Activated effector memory CD4-positive, alpha-beta T cell treated with Interleukin-2 at 50 U/mL for 16 hours (primary cell): ENCODE data around the gene NOL3.

Experiments used
- DNase-seq: peaks from one replicate; pipeline ENCODE4 v3.0.0-alpha.2; 2020

NOL3 gene

DNA sequence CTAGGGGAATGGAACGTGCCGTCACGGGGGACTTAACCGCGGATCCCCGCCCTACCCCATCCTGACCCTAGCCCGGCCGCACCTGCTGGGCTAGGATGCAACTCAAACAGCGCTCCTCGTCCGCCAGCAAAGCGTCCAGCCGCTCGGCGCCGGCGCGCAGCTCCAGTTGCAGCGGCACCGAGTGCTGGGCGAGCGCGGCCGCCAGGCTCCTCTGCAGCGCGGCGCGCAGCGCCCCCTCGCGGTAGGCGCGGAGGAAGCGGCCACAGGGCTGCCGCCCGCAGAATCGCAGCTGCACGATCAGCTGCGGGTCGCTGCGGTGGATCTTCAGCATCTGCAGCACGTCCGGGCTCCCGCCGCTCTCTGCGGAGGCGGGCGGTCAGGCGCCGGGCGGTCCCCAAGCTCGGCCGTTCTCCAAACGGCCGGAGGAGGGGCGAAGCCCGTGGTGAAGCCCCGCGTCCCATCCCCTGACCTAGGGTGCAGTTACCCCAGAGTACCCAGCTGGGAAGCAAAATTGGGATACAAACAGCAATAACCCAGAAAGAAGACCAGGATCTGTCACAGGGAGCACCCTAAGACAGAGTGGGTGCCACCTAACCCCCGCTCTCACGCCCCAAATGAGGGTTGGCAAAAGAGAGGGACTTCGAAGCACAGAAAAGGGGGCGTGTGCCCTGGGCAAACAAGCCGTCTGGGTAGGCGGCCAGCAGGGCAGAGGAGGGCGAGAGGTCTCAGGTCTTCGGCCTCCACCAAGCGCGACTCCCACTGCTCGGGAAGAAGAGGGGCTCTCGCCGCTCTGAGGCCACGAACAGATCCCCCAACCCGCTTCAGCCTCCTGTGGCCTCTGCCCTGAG lies 14.8 kb upstream of the NOL3 start:
- peak; percentile 73 for DNase-seq

DNA sequence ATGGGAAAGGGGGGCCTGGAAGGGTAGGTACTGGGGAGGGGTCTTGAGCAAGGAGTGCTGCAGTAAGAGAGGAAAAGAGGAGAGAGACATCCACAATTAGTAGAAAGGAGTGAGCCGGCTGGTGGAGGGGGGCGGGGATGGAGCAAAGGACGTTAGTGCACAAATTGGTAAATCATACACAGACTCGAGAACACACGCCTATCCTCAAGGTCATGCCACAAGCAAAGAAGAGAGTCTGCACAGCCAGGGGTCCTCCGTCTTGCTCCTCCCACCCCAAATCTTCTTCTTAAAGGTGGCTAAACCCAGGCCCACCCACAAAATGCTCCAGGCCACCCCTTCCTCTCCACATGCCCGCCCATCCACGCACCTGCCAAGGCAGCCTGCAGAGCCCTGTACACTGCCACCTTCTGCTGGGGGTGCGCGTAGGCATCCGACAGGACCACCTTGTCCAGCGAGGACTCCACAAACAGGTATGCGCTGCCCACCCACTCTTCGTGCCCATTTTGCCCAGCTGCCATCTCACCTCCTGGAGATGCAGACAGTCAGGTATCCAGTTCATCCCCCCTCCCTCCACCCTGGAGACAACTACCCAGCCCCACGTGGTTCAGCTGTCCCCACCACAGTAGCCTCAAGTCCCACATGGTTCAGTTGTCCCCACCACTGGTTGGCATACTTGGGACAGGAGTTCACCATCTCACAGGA lies 14.0 kb upstream of the NOL3 start:
- DNase-seq, result no peak

DNA sequence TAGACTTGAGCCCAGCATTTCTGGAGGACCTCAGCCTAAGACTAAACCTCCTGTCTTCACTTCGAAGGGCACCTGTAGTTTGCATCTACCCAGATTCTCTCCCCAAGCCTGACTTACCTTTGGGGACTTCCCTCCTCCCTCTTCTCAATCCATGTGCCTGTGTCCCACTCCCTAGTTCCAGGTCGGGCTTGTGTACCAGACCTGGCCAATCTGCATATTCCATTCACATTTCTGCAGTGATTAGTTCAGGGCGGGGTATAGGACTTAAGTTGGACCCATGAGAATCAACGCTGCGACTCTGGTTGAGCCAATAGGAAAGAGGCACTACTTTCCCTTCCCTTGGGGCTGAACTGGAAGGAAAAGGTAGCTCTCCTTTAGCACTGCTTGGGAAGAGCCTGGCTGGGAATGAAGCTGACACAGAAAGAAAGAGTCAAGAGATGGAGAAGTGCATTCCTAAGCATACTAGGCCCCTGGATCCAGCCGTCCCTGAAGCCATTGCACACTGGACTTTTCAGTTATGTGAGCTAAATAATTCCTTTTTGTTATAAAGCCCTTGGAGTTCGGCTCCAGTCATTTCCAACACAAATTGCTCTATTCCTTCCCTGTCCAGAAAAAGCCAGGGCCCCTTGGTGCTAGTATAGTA lies 13.1 kb upstream of the NOL3 start:
- no peak for DNase-seq

DNA sequence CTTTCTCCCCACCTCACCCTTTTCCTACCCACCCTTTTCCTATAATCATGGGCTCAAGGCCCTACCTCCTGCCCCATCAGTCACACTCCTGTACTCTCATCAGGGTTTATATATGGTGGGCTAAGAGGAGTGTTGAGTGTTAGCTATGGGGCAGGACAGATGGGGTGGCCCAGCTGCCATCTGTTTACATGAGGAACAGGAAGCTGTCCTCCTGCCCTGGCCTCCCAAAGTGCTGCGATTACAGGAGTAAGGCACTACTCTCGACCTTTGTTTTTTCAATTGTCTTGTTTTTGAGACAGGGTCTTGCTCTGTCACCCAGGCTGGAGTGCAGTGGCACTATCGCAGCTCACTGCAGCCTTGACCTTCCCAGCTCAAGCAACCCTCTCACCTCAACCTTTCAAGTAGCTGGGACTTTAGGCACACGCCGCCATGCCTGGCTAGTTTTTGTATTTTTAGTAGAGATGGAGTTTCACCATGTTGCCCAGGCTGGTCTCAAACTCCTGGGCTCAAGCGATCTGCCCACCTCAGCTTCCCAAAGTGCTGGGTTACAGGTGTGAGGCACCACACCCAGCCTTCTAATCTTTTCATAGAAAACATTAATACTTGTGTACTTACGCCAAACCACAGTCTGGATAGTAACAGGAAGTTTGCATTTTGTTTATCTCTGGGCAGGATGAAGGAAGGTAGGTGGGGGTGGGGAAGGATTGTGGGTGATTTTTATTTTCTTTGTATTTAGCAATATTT lies 12.3 kb upstream of the NOL3 start:
- DNase-seq, result no peak

DNA sequence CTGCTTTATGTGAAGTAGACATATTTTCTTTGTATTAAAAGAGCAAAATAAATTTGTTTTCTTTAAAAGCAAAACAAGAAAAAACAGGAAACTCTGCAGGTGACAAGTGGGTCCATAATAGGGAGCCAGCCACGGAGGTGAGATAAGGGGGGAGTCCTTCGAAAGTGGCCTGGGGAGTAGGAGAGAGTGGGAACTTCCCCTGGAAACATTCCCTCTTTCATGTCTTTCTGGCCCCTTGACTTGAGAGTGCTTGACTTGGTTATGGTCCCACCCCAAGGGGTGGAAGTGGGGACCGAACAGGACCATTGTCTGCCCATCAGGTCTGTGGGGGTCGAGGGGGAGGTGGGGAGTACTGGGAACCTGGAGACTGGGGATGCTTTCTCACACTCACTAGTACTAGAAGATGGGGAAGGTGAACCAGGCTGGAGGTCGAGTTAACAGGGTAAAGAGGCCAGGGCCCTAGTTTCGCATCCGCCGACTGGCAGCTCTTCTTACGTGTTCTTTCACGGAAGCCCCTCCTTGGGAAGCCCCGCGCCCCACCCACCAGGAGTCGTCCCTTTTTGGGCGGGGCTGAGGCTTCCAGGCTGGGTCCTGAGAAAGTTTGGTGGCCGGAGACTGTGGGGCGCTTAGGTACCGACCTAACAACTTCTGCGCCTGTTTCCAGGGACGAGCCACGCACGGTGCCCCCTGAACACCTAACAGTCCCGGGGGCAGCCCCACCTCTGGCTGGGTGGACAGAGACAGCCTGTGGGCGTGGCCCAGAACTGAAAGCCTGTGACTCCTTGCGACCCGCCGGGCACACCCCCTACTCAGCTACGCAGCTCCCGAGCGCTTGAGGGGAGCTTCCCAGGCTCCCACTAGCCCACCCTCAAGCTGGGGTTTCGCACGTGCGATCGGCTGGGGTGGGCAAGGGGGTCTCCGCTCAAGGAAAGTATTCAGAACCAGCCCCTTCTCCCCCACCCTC lies 11.4 kb upstream of the NOL3 start:
- DNase-seq, result peak; percentile 80

GRCh38 chr16:67161595-67162058 lies 8.7 kb upstream of the NOL3 start:
- DNase-seq, result no peak

DNA sequence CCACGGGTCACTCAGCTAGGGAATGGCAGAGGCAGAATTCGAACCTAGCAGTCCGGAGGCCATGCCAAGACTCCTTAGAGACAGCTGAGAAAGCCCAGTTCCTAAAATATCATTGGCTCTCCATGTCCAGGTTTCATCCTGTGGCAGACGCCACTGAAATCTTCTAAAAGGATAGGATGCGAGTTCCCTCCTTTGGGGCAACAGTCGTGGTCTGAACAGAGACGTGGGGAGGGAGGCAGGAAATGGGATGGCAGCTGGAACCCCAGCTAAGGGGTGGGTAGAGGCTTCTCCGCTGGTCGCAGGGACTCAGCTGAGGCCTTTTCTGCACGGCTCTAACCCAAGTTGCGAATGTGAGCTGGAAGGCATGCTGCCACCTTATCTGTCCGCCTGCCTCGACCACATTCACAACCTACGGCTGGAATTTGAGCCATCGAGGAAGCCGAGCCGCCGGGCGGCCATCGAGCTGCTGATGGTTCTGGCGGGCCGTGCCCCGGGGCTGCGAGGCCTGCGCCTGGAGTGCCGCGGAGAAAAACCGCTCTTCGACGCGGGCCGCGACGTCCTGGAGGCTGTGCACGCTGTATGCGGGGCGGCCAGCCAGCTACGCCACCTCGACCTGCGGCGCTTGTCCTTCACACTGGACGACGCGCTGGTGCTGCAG lies 7.7 kb upstream of the NOL3 start:
- no peak for DNase-seq

GRCh38 chr16:67163164-67163998 lies 7.0 kb upstream of the NOL3 start:
- DNase-seq, result peak; percentile 44

- no peak for DNase-seq
These were observed 6.3 kb upstream of the NOL3 start for GRCh38 chr16:67163999-67164558.

GRCh38 chr16:67164599-67165061 lies 5.7 kb upstream of the NOL3 start, which contains the start of gene HSF4:
TSS of gene HSF4 (plus strand) at chr16:67164745. CDS start at chr16:67164812, 67 bp downstream.
- DNase-seq, result no peak

GRCh38 chr16:67165121-67166078 lies 4.9 kb upstream of the NOL3 start:
- DNase-seq, result no peak

DNA sequence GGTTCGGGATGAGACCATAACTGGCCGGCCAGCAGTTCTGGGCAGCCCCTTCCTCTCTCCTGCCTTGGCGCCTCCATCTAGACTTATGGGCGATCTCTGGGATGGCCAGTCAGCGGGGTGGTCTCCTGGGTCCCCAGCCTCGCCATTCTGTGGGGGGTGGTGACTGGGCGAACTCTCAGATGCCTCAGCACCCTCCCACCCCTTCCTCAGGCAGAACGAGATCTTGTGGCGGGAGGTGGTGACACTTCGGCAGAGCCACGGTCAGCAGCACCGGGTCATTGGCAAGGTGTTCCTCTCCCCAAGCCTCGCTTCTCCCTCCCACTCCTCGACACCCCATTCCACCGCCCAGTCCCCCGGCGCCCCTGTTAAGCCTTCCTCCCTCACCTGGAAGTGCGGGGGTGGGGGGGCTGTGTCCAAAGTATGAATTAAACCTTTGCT lies 4.2 kb upstream of the NOL3 start:
- no peak for DNase-seq

GRCh38 chr16:67166598-67167168 lies 3.7 kb upstream of the NOL3 start:
- no peak for DNase-seq

- no peak for DNase-seq
These were observed 2.8 kb upstream of the NOL3 start for GRCh38 chr16:67167588-67167987.

DNA sequence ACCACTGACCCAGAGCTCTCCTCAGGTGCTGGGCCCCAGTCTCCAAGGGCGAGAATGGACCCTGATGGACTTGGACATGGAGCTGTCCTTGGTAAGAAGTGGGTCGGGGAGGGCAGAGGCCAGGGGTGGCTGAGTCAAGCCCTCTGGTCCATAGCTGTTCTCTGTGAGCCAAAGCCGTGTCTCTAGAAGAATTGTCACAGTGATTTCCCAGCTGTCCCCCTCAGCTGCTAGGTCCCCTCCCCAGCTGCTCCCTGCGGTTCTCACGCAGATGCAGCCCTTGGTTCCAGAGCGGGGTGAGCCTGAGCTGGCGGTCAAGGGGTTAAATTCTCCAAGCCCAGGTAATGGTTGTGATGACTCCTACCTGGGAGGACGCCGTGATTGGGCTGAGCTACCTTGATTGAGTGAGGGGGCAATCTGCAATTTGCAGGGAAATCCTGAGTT lies 1.3 kb upstream of the NOL3 start:
- no peak for DNase-seq

GRCh38 chr16:67169642-67170167 lies 633 bp upstream of the NOL3 start:
- no peak for DNase-seq

DNA sequence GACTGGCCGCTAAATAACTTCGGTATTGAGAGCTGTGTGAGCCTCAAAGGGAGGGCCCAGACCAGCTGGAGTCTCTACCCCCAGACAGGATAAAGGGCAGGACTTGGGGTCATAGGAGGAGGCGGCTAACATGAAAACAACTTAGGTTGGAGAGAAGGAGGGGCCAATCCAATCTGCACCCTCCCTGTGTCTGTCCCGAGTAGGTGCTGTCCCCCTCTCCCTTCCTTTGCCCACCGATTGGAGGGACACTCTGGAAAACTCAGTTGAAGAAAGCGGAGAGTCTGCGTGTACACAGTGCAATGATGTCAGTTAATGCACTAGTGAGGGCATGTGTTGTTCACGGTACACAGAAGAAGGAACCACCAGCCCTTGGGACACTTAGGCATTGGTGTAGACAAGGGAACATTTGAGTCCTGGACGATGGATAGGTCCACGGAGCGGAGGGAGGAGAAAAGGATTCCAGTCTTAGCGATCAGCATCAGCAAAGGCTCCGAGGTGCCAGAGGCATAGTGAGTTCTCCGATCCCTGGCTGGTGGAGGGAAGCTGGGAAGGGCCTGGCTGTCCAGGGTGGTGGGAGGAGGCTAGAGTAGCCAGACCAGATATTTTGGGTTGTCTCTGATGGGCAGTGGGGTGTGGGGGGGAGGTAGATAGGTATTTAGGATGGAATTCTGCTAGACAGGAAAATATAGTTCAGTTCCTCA lies 761 bp downstream of the NOL3 start:
- no peak for DNase-seq
